ENCODE results near the gene UNC45A. TPM values are rescaled to one million over a fixed set of nuclear protein-coding genes. Genes with fewer than 3 reads are reported as not detected.
"Not testable (repeated sequence)": the region's sequence is repeated elsewhere in the genome, so short reads cannot be mapped to it uniquely, and the experiment has no call there.

UNC45A gene
- total RNA-seq, 1 donor from 2014 or later: 50.1 TPM

DNA sequence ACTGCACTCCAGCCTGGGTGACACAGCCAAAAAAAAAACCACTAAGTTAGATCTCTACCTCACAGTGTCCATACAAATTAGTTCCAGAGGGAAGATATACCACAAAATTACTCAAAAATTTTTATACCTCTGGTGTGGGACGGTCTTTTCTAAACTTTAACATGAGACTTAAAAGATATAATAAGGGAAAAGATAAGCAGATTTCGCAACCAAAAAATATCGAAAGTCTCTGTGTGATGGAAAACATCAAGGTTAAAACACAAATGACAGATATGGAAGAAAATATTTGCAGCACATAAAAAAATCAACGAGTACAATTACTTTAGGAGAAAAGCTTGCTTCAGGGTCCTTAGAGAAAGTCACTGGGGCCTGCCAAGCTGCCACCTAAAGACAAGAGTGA lies 13.2 kb upstream of the UNC45A start:
- no peaks in the 10 kb centered on the region for H3K36me3 ChIP-seq (ENCODE audit: control insufficient read depth, insufficient read depth, low read length)
- H3K4me3 ChIP-seq (ENCODE audit: low read depth, low read length): no peak overlapping the region
- no peak for TF ChIP-seq CTCF (IDR thresholded peaks at IDR 0.05; ENCODE audit: insufficient read depth, low read length, poor library complexity, severe bottlenecking)
- DNase-seq (ENCODE audit: low read depth): no peak
- H3K27me3 ChIP-seq (ENCODE audit: control insufficient read depth, insufficient read depth, low read length): no peaks in the 10 kb centered on the region

DNA sequence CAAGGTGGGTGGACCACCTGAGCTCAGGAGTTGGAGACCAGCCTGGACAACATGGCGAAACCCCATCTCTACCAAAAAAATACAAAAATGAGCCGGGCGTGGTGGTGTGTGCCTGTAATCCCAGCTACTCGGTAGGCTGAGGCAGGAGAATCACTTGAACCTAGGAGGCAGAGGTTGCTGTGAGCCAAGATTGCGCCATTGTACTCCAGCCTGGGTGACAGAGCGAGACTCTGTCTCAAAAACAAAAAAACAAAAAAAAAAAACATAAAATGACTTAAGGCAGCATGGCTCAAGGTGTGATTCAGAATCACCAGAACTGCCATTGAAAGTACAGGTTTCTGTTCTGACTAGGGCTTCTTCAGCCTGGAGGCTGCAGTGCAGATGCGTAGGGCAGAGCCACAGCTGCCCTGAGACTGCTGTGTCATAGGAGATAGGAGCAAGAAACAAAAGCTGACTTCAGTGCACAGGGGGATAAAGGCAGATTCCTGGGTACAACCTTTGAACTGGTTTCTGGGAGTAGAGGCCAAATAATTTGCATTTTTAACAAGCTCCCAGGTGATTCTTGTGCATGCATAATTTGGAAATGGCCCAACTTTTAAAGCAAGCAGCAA lies 12.3 kb upstream of the UNC45A start:
- not testable (repeated sequence) for H3K36me3 ChIP-seq (ENCODE audit: control insufficient read depth, insufficient read depth, low read length); H3K27me3 ChIP-seq (ENCODE audit: control insufficient read depth, insufficient read depth, low read length); DNase-seq (ENCODE audit: low read depth); H3K4me3 ChIP-seq (ENCODE audit: low read depth, low read length)

- DNase-seq (ENCODE audit: low read depth): no peak
- H3K27me3 ChIP-seq (ENCODE audit: control insufficient read depth, insufficient read depth, low read length): no peaks in the 10 kb centered on the region
- no peak overlapping the region for H3K4me3 ChIP-seq (ENCODE audit: low read depth, low read length)
- no peaks in the 10 kb centered on the region for H3K36me3 ChIP-seq (ENCODE audit: control insufficient read depth, insufficient read depth, low read length)
- no peak for TF ChIP-seq CTCF (IDR thresholded peaks at IDR 0.05; ENCODE audit: insufficient read depth, low read length, poor library complexity, severe bottlenecking)
Measured at GRCh38 chr15:90924375-90924774, 10.7 kb upstream of the UNC45A start.

DNA sequence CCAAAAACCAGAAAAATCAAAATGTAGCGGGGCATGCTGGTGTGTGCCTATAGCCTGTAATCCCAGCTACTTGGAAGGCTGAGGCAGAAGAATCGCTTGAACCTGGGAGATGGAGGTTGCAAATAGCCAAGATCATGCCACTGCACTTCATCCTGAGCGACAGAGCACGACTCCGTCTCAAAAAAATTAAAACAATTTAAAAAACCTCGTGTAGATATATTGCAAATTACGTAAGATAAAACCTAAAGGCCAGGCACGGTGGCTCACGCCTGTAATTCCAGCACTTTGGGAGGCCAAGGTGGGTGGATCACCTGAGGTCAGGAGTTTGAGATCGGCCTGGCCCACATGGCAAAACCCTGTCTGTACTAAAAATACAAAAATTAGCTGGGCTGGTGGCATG lies 8.3 kb upstream of the UNC45A start:
- not testable (repeated sequence) for H3K4me3 ChIP-seq (ENCODE audit: low read depth, low read length); H3K27me3 ChIP-seq (ENCODE audit: control insufficient read depth, insufficient read depth, low read length); DNase-seq (ENCODE audit: low read depth); H3K36me3 ChIP-seq (ENCODE audit: control insufficient read depth, insufficient read depth, low read length)

- not testable (repeated sequence) for H3K27me3 ChIP-seq (ENCODE audit: control insufficient read depth, insufficient read depth, low read length); H3K36me3 ChIP-seq (ENCODE audit: control insufficient read depth, insufficient read depth, low read length); DNase-seq (ENCODE audit: low read depth); H3K4me3 ChIP-seq (ENCODE audit: low read depth, low read length)
Measured at GRCh38 chr15:90928106-90928505, 7.0 kb upstream of the UNC45A start.

GRCh38 chr15:90929246-90930019 lies 5.7 kb upstream of the UNC45A start:
- no peak for DNase-seq (ENCODE audit: low read depth)
- H3K36me3 ChIP-seq (ENCODE audit: control insufficient read depth, insufficient read depth, low read length): no peaks in the 10 kb centered on the region
- no peaks in the 10 kb centered on the region for H3K27me3 ChIP-seq (ENCODE audit: control insufficient read depth, insufficient read depth, low read length)
- TF ChIP-seq CTCF (IDR thresholded peaks at IDR 0.05; ENCODE audit: insufficient read depth, low read length, poor library complexity, severe bottlenecking): no peak
- H3K4me3 ChIP-seq (ENCODE audit: low read depth, low read length): peak overlapping the region; percentile 51

DNA sequence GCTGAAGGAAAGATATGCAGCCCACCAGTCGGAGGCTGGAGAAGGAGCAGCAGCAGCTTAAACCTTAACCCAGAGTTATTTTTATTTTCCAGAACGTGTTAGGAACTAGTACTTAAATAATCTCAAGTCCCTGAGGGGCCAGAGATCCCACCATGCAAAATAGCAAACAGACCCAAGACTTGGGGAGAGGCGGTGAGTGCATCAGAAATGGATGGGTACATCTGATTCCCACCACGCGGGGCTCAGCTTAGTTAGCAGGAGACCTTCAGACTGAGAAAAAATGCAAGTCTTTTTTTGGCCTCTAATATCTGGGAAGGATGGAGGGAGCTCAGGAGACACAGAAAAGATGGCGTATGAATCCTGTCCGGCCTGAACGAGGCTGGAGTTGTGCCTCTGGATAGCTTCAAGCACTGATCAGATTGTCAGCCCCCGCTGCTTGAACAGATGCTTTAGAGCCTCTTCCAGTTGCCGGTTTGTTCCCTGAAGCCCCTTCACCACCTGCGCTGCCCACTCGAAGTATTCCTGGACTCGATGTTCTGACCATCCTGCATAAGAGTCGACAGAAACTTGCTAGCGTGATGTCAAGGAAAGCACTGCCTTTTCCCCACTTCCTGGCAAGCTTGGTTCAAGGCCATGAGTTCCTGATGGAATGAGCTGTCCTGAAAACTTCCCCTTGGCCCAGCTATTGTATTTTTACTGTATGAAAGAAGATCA lies 4.1 kb upstream of the UNC45A start:
- no peaks in the 10 kb centered on the region for H3K27me3 ChIP-seq (ENCODE audit: control insufficient read depth, insufficient read depth, low read length)
- no peak for DNase-seq (ENCODE audit: low read depth)
- TF ChIP-seq CTCF (IDR thresholded peaks at IDR 0.05; ENCODE audit: insufficient read depth, low read length, poor library complexity, severe bottlenecking): no peak
- H3K4me3 ChIP-seq (ENCODE audit: low read depth, low read length): no peak overlapping the region
- H3K36me3 ChIP-seq (ENCODE audit: control insufficient read depth, insufficient read depth, low read length): no peaks in the 10 kb centered on the region
